A673 (cell line): Measurements from ENCODE around the gene TBC1D22A. TPM values are rescaled to one million over a fixed set of nuclear protein-coding genes. Genes with fewer than 3 reads are reported as not detected.

Experiments
- BruUV-seq: library from RNA; stranded (reverse); fragments of 400-500 nt; replicated peaks from 2 replicates; lab custom pipeline; 2021; lab: Mats Ljungman, UMichigan
- CTCF ChIA-PET: fragments of 300-600 bp; sonication (Branson Sonifier 250); formaldehyde crosslinking; loops from one replicate; lab custom pipeline; 2022; ENCODE audit warnings: antibody characterized with exemption; lab: Charles Lee
- POLR2A ChIA-PET: fragments of 300-600 bp; sonication (Branson Sonifier 250); formaldehyde crosslinking; loops from one replicate; lab custom pipeline; 2022; ENCODE audit warnings: antibody characterized with exemption; ENCODE audit not compliant: low non-redundant PET; lab: Charles Lee
- DNase-seq: peaks from one replicate; pipeline ENCODE4 v3.0.0-alpha.2; 2015; ENCODE audit warnings: low spot score
- H3K27ac ChIP-seq: fragments of 200-600 bp; sonication (generic); 2 replicates; pipeline ENCODE4 v1.5.1; 2016; ENCODE audit warnings: mixed run types, low read depth, mild to moderate bottlenecking, mixed read lengths, antibody characterized with exemption, low read length; ENCODE audit not compliant: poor library complexity, severe bottlenecking
- H3K27me3 ChIP-seq: fragments of 200-600 bp; sonication (generic); replicated peaks from 2 replicates; pipeline ENCODE4 v1.6.1; 2017; ENCODE audit warnings: mixed run types, low read depth, mild to moderate bottlenecking, mixed read lengths, antibody characterized with exemption, low read length; ENCODE audit not compliant: insufficient read depth, poor library complexity
- H3K36me3 ChIP-seq: fragments of 200-600 bp; sonication (generic); 2 replicates; pipeline ENCODE4 v1.6.1; 2016; ENCODE audit warnings: mixed run types, mild to moderate bottlenecking, mixed read lengths, antibody characterized with exemption, low read length; ENCODE audit not compliant: insufficient read depth, poor library complexity, severe bottlenecking
- H3K4me1 ChIP-seq: fragments of 200-600 bp; sonication (generic); 2 replicates; pipeline ENCODE4 v1.6.1; 2017; ENCODE audit warnings: mixed run types, mild to moderate bottlenecking, mixed read lengths, antibody characterized with exemption, low read length; ENCODE audit not compliant: insufficient read depth, poor library complexity, severe bottlenecking
- H3K4me3 ChIP-seq: fragments of 200-600 bp; sonication (generic); 2 replicates; pipeline ENCODE4 v1.5.1; 2016; ENCODE audit warnings: low read depth, mixed run types, mild to moderate bottlenecking, mixed read lengths, low read length; ENCODE audit not compliant: poor library complexity, severe bottlenecking
- H3K9me3 ChIP-seq: fragments of 200-600 bp; sonication (generic); 2 replicates; pipeline ENCODE4 v1.6.1; 2016; ENCODE audit warnings: mixed run types, low read depth, mild to moderate bottlenecking, mixed read lengths, antibody characterized with exemption, low read length; ENCODE audit not compliant: poor library complexity, severe bottlenecking
- EZH2 ChIP-seq: fragments of 200-600 bp; sonication (generic); IDR thresholded peaks from 2 replicates; pipeline ENCODE4 v1.6.1; 2017; ENCODE audit warnings: borderline replicate concordance, low read depth, mild to moderate bottlenecking, mixed read lengths, antibody characterized with exemption, low read length; ENCODE audit not compliant: poor library complexity, severe bottlenecking
- intact Hi-C: fragments of 100-400 bp; cut with micrococcal nuclease; formaldehyde crosslinking; loops from one replicate; pipeline ENCODE4 v1.10.0; 2022; ENCODE audit not compliant: unreplicated experiment
- total RNA-seq: library from RNA; stranded (reverse); gene quantifications from 2 replicates; pipeline ENCODE4 v1.2.3, GENCODE V29; 2021
- TF ChIP-seq, protein P1 (sequence below): fragments of 300-800, 200-600 bp; sonication (generic); conservative IDR thresholded peaks from 2 replicates; pipeline ENCODE4 v1.5.1; 2017; ENCODE audit warnings: low read depth, mild to moderate bottlenecking, antibody characterized with exemption, low read length, moderate library complexity, mixed read lengths

TBC1D22A gene
- total RNA-seq, 1 experiment from 2014 or later, result 22.5 TPM

DNA sequence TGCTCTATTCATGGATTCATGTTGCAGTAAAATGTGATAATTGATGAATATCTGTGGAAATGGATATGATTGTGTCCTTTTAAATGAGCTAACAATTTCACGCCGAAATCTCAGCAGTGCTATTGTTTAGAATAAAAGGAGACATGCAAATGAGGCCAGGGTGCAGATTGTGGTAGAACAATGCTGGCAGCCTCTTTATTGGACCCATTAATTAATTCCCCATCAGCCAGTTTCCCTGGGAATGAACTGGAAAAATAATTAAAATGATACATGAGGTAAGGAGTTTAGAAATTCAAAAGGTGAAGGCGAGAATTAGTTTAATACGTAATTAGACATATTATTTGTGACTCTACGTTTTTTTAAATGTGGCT is 306.2 kb downstream of the TBC1D22A start:
- CTCF ChIA-PET, result no interaction called here
- TF ChIP-seq, protein P1, sequence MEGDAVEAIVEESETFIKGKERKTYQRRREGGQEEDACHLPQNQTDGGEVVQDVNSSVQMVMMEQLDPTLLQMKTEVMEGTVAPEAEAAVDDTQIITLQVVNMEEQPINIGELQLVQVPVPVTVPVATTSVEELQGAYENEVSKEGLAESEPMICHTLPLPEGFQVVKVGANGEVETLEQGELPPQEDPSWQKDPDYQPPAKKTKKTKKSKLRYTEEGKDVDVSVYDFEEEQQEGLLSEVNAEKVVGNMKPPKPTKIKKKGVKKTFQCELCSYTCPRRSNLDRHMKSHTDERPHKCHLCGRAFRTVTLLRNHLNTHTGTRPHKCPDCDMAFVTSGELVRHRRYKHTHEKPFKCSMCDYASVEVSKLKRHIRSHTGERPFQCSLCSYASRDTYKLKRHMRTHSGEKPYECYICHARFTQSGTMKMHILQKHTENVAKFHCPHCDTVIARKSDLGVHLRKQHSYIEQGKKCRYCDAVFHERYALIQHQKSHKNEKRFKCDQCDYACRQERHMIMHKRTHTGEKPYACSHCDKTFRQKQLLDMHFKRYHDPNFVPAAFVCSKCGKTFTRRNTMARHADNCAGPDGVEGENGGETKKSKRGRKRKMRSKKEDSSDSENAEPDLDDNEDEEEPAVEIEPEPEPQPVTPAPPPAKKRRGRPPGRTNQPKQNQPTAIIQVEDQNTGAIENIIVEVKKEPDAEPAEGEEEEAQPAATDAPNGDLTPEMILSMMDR, result no peak
- no peak for TF ChIP-seq EZH2
- no peaks in the 10 kb centered on the region for H3K36me3 ChIP-seq
- no peaks in the 10 kb centered on the region for H3K27me3 ChIP-seq
- no peak overlapping the region for H3K27ac ChIP-seq
- no peaks in the 10 kb centered on the region for H3K9me3 ChIP-seq
- BruUV-seq, result no TSS peak
- H3K4me3 ChIP-seq, result no peak overlapping the region
- no peaks in the 10 kb centered on the region for H3K4me1 ChIP-seq
- no peak for DNase-seq
- intact Hi-C loops, result no loop called here
- POLR2A ChIA-PET, result no interaction called here

GRCh38 chr22:47069270-47069669 is 306.8 kb downstream of the TBC1D22A start:
- no peaks in the 10 kb centered on the region for H3K36me3 ChIP-seq
- CTCF ChIA-PET, result no interaction called here
- BruUV-seq, result no TSS peak

GRCh38 chr22:47071078-47071806 is 308.8 kb downstream of the TBC1D22A start:
- no peak overlapping the region for H3K27ac ChIP-seq
- no peaks in the 10 kb centered on the region for H3K4me1 ChIP-seq
- H3K36me3 ChIP-seq, result no peaks in the 10 kb centered on the region
- CTCF ChIA-PET, result no interaction called here
- no peak for DNase-seq
- no peak overlapping the region for H3K4me3 ChIP-seq
- no TSS peak for BruUV-seq
- no peaks in the 10 kb centered on the region for H3K27me3 ChIP-seq
- H3K9me3 ChIP-seq, result peaks cover 3% of the 10 kb centered on the region
- TF ChIP-seq EZH2, result no peak
- TF ChIP-seq, protein P1, result no peak
- intact Hi-C loops, result no loop called here
- POLR2A ChIA-PET, result no interaction called here

More at GRCh38 chr22:47069270-47069669, 306.8 kb downstream of the TBC1D22A start:
- POLR2A ChIA-PET, result no interaction called here
- DNase-seq, result no peak
- no peak overlapping the region for H3K27ac ChIP-seq
- H3K27me3 ChIP-seq, result no peaks in the 10 kb centered on the region
- TF ChIP-seq EZH2, result no peak
- TF ChIP-seq, protein P1, result no peak
- no peaks in the 10 kb centered on the region for H3K4me1 ChIP-seq
- H3K4me3 ChIP-seq, result no peak overlapping the region
- intact Hi-C loops, result no loop called here
- H3K9me3 ChIP-seq, result no peaks in the 10 kb centered on the region
